ENCODE measurements around the gene PRKAG3. TPM values are rescaled to one million over a fixed set of nuclear protein-coding genes. Genes with fewer than 3 reads are reported as not detected.

The PRKAG3 gene
- total RNA-seq, 1 experiment from 2014 or later = not detected

- in situ Hi-C loops (cut with HindIII; ENCODE audit: low pct_unique_long_range_greater_than_20kb, low sequenced_read_pairs) = no loop called here
- no peak for DNase-seq (ENCODE audit: low read depth)
Measured at GRCh38 chr2:218867900-218868299, 36.3 kb upstream of the PRKAG3 start.

GRCh38 chr2:218865999-218866398, 34.4 kb upstream of the PRKAG3 start:
- in situ Hi-C loops (cut with HindIII; ENCODE audit: low pct_unique_long_range_greater_than_20kb, low sequenced_read_pairs) = no loop called here
- no peak for DNase-seq (ENCODE audit: low read depth)

DNA sequence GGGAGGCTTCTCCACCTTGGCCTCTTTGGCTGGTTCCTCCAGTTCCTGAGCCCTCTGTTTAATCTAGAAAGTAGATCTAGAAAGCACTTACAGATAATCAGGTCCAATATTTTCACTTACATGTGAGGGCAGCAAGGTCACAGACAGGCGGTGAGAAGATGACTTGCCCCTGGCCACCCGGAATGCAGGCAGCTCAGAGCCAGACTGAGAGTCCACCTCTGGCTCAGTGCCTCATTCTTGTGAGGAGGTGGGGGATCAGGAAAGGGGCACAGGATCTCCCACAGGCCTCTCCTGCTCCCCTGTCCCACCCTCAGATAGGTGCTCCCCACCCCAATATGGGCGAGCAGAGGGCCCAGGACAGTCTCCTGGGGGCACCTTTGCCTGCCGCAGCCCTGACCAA, 33.8 kb upstream of the PRKAG3 start:
- no peak for DNase-seq (ENCODE audit: low read depth)
- in situ Hi-C loops (cut with HindIII; ENCODE audit: low pct_unique_long_range_greater_than_20kb, low sequenced_read_pairs) = no loop called here

GRCh38 chr2:218863021-218863520, 31.5 kb upstream of the PRKAG3 start:
- in situ Hi-C loops (cut with HindIII; ENCODE audit: low pct_unique_long_range_greater_than_20kb, low sequenced_read_pairs) = no loop called here
- DNase-seq (ENCODE audit: low read depth) = no peak

GRCh38 chr2:218861645-218862318, 30.2 kb upstream of the PRKAG3 start:
- in situ Hi-C loops (cut with HindIII; ENCODE audit: low pct_unique_long_range_greater_than_20kb, low sequenced_read_pairs) = no loop called here
- DNase-seq (ENCODE audit: low read depth) = no peak

DNA sequence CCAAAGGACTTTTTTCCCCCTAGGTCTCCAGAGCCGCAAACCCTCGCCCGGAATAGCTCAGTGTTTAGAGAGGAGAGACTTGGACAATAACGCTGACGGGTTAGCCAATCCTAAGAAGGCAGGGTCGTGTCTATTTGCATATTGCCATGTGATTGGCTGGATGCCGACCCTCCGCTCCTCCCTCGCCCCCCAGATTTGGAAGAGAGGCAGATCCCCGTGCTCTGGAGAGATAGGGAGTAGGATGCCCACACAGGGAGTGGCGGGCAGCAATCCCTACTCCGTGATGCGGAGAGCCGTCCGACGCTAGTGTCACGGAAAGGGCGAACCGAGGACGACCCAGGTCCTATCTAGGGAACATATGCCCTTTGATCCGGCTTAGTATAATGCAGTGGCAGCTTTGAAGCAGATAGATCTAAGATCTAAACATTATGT, 29.4 kb upstream of the PRKAG3 start:
- in situ Hi-C loops (cut with HindIII; ENCODE audit: low pct_unique_long_range_greater_than_20kb, low sequenced_read_pairs) = no loop called here

GRCh38 chr2:218859988-218860831, 28.6 kb upstream of the PRKAG3 start:
- in situ Hi-C loops (cut with HindIII; ENCODE audit: low pct_unique_long_range_greater_than_20kb, low sequenced_read_pairs) = no loop called here
- DNase-seq (ENCODE audit: low read depth) = no peak

More for the DNA sequence above, 29.4 kb upstream of the PRKAG3 start:
- DNase-seq (ENCODE audit: low read depth) = peak; percentile 93

DNA sequence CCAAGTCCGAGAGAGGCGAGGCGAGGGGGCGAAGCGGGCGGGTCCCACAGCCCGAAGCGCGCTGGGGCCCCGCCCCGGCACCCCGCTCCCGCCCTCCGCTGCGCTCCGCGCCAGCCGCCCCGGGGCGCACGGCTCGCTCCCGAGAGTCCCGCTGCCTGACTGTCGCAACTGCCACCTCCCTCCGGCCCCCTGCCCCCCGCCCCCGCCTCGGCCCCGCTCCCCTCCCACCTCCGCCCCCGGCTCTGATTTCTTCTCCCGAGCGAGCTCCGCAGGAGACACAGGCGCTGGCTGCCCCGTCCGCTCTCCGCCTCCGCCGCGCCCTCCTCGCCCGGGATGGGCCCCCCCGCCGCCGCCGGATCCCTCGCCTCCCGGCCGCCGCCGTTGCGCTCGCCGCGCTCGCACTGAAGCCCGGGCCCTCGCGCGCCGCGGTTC, 28.0 kb upstream of the PRKAG3 start, which contains the start of gene WNT6:
WNT6 (plus strand) TSS at position 250 of the 432 bp plus-strand sequence. CDS start 233 bp downstream, outside the sequence.
- no peak for DNase-seq (ENCODE audit: low read depth)
- in situ Hi-C loops (cut with HindIII; ENCODE audit: low pct_unique_long_range_greater_than_20kb, low sequenced_read_pairs) = no loop called here

DNA sequence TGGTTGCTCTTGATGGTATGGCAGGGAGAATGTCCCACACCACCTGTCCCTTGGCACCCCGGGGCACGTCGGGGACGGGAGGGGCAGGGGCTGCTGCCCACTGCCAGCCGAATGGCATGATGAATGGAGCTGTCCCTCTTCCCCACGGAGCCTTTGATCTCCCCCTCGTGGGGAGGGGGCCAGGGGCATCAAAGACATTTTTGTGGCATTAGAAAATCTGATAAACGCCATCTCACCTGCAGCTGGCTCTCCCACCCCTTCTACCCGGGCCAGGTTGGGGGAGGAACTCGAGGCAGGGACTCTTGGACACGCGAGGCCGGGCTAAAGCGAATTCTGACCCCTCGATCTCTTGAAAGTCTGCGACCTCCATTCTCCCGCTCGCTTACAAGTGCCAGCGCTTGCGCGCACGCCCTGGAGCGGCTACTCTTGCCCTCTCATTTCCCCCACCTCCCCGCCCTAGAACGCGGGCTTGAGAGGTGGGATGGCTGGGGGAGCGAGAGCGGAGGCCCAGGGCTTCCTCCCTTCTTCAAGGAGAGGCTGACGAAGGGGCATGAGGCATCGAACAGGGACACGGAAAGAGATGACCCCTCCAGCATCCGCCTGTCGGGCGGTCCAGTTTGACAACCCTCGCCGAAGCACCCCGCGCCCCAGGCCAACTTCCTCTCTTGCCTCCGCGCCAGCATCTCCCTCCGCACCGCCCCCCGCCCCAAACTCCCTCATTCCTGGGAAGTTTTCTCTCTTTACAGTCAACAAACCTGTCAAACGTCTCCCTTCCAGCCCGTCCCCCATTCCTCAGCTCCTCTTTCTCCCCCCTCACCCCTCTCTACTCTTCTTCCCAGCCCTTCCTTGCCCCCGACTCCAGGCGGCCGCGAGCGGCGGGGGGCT, 27.3 kb upstream of the PRKAG3 start:
- no peak for DNase-seq (ENCODE audit: low read depth)
- in situ Hi-C loops (cut with HindIII; ENCODE audit: low pct_unique_long_range_greater_than_20kb, low sequenced_read_pairs) = no loop called here

DNA sequence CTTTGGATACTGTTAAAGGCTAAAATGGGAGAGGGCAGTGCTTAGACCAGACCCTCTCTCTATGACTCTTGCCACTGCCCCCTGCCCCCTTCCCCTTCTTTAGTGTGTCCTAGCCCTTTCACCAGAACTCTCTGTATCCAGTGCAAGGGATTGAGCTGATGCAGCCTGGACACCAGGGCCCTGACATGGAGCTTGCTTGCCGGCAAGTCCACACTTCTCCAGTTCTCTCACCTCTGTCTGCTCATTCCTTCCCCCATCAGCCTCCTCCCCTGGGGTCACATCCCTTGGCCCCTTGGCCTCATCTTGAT, 26.5 kb upstream of the PRKAG3 start:
- DNase-seq (ENCODE audit: low read depth) = no peak
- in situ Hi-C loops (cut with HindIII; ENCODE audit: low pct_unique_long_range_greater_than_20kb, low sequenced_read_pairs) = no loop called here

DNA sequence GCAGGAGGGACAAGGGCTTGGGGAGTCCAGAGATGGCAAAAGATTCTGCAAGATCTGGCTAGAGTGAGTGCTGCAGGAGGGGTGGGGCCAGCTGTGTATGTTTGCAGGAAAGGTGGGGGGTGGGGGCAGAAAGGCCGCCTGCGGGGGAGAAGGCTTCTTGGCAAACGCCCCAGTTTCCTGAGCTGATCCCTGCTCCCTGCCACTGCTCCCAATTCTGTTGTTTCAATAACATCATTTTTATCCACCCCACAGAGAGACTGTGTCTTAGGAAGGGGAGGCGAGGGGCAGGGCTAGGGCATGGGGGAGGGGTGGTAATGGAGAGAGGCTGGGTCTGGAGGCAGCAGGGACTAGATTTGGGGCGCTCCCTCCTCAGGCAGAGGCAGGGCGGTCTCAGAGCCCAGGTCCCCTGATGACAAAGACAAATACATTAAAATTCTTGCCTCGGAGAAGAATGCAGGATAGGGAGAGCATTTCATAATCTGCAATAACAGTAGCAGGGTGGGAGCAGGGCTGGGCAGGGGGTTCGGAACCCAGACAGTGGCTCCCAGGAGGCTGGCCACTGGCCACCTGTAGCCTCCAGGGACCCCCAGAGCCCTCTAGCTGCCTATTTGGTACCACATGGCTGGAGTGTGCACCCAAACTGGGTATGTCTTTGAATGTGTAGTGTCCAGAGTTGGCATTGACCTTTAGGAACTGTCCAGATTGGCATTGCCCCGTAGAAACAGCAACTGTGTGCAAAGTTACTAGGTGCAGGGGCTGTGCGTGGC, 26.0 kb upstream of the PRKAG3 start:
- no peak for DNase-seq (ENCODE audit: low read depth)
- in situ Hi-C loops (cut with HindIII; ENCODE audit: low pct_unique_long_range_greater_than_20kb, low sequenced_read_pairs) = no loop called here

DNA sequence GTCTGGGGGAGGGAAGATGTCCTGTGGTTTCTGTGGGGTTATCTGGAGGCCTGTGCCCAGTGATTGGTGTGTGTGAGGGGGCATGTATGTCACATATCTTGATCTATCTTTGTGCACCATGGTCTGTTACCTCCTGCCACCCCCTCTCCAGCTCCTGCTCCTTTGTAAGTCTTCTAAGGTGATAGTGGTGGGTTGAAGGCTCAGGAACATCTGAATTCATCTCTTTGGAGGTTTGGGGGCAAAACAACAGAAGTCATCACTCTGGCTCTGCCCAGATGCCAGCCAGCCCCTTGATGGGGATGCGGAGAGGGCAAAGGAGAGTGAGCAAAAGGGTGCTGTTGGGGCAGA, 25.3 kb upstream of the PRKAG3 start:
- DNase-seq (ENCODE audit: low read depth) = no peak
- in situ Hi-C loops (cut with HindIII; ENCODE audit: low pct_unique_long_range_greater_than_20kb, low sequenced_read_pairs) = no loop called here

DNA sequence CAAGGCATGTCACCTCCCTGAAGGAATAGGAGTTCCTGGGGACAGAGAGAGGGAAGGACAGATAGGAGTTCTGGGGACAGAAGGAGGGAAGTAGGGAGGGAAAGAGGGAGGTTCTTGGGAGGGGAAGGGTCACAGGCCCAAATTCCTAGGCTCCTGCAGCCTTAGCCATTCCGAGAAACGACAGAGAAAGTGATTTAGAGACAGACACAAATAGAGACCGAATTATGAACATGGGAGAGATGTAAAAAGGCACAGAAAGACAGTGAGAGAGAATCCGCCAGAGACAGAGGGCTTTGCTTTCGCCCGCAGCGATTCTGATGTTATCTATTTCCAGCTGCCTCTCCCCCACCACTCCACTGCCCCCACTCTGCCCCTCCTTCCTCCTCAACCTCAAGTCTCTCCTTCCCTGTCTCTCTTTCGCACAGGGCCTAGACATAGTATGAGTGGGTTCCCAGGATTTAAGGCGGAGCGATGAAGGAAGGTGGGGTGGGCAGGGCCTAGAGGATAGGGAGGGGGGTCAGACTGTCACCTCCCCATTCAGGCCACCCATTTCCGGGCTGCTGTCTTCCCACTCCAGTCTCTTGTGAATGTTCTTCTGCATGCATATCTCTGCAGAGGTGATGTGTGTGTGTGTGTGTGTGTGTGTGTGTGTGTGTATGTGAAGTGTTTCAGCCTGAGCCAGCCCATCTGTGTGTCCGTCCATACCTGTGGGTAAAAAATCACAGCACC, 24.7 kb upstream of the PRKAG3 start:
- DNase-seq (ENCODE audit: low read depth) = no peak
- in situ Hi-C loops (cut with HindIII; ENCODE audit: low pct_unique_long_range_greater_than_20kb, low sequenced_read_pairs) = no loop called here

- DNase-seq (ENCODE audit: low read depth) = no peak
- in situ Hi-C loops (cut with HindIII; ENCODE audit: low pct_unique_long_range_greater_than_20kb, low sequenced_read_pairs) = no loop called here
Measured at GRCh38 chr2:218855305-218856166, 23.9 kb upstream of the PRKAG3 start.

DNA sequence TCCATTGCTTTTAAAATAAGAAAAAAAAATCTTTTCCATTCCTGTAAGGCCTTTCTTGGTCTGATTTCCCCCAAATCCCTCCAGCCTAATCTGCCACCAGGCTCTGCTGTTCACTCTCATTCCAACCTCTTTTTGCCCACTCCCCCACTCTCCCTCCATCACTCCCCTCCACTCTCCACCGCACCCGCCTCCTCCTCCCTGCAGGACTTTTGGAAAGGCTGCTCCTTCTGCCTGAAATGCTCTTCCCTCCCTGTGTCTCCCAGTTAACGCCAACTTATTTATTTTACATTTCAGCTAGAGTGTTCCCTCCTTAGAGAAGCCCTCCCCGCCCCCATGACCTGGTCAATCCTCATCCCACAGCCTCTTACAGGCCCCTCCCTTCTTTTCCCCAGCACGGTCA, 23.3 kb upstream of the PRKAG3 start:
- in situ Hi-C loops (cut with HindIII; ENCODE audit: low pct_unique_long_range_greater_than_20kb, low sequenced_read_pairs) = no loop called here
- DNase-seq (ENCODE audit: low read depth) = no peak

GRCh38 chr2:218853766-218854165, 22.2 kb upstream of the PRKAG3 start:
- in situ Hi-C loops (cut with HindIII; ENCODE audit: low pct_unique_long_range_greater_than_20kb, low sequenced_read_pairs) = no loop called here
- DNase-seq (ENCODE audit: low read depth) = peak; percentile 68

Data from Caki2 (cell line).